ENCODE measurements around the gene SEC14L2. TPM values are rescaled to one million over a fixed set of nuclear protein-coding genes. Genes with fewer than 3 reads are reported as not detected.

Gene SEC14L2
- total RNA-seq, 1 donor from 2014 or later = 0.40 TPM

- POLR2A ChIA-PET = no interaction called here
Observed at GRCh38 chr22:30383061-30383460, 13.8 kb upstream of the SEC14L2 start.

GRCh38 chr22:30385942-30386341 is 10.9 kb upstream of the SEC14L2 start:
- intact Hi-C loops (cut with micrococcal nuclease) = no loop called here
- CTCF ChIA-PET = interaction anchor here (0.9 to 11.3 kb wide), 4 partner anchors 59 to 122 kb away, joined by 3 to 275 read pairs (median 16); partner anchors contain the start of genes CASTOR1 and TBC1D10A
- H3K9me3 Mint-ChIP-seq = no peaks in the 10 kb centered on the region
- DNase-seq = no peak
- H3K4me1 Mint-ChIP-seq = peaks cover 14% of the 10 kb centered on the region
- POLR2A ChIA-PET = interaction anchor here (1.0 kb wide), 1 partner anchor 98 kb away, joined by 4 read pairs; no protein-coding TSS in a partner anchor
- H3K36me3 Mint-ChIP-seq (ENCODE audit: low read depth) = no peaks in the 10 kb centered on the region
- no peak overlapping the region for H3K27ac Mint-ChIP-seq
- TF ChIP-seq, protein P1, sequence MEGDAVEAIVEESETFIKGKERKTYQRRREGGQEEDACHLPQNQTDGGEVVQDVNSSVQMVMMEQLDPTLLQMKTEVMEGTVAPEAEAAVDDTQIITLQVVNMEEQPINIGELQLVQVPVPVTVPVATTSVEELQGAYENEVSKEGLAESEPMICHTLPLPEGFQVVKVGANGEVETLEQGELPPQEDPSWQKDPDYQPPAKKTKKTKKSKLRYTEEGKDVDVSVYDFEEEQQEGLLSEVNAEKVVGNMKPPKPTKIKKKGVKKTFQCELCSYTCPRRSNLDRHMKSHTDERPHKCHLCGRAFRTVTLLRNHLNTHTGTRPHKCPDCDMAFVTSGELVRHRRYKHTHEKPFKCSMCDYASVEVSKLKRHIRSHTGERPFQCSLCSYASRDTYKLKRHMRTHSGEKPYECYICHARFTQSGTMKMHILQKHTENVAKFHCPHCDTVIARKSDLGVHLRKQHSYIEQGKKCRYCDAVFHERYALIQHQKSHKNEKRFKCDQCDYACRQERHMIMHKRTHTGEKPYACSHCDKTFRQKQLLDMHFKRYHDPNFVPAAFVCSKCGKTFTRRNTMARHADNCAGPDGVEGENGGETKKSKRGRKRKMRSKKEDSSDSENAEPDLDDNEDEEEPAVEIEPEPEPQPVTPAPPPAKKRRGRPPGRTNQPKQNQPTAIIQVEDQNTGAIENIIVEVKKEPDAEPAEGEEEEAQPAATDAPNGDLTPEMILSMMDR (IDR thresholded peaks at IDR 0.05) = no peak
- ATAC-seq (ENCODE audit: low read depth) = no peak
- peak overlapping the region; percentile 84 for H3K4me3 Mint-ChIP-seq
- peaks cover 3% of the 10 kb centered on the region for H3K27me3 Mint-ChIP-seq

More at GRCh38 chr22:30383061-30383460, 13.8 kb upstream of the SEC14L2 start:
- Mint-ChIP-seq H3K9me3 (no peaks in the 10 kb centered on the region), H3K27me3 (peaks cover 3% of the 10 kb centered on the region), H3K4me1 (peaks cover 14% of the 10 kb centered on the region), H3K27ac (no peak overlapping the region), H3K4me3 (no peak overlapping the region), H3K36me3 (ENCODE audit: low read depth) (no peaks in the 10 kb centered on the region)
- TF ChIP-seq, protein P1 (IDR thresholded peaks at IDR 0.05) = no peak
- DNase-seq = no peak
- intact Hi-C loops (cut with micrococcal nuclease) = no loop called here
- CTCF ChIA-PET = interaction anchor here (2.3 to 11.3 kb wide), 2 partner anchors 95 kb away, joined by 10 to 275 read pairs; partner anchors contain the start of gene CASTOR1
- no peak for ATAC-seq (ENCODE audit: low read depth)

GRCh38 chr22:30386608-30386959 is 10.2 kb upstream of the SEC14L2 start:
- H3K4me3 Mint-ChIP-seq = peak overlapping the region; percentile 84

GRCh38 chr22:30386960-30387827 is 9.6 kb upstream of the SEC14L2 start, which contains the start of gene RNF215:
Gene RNF215, minus strand, starts transcription at chr22:30387411. Its CDS starts 98 bp downstream, at chr22:30387313.
- ChIA-PET POLR2A (interaction anchor here (0.8 to 1.9 kb wide), 4 partner anchors 9 to 99 kb away, joined by 4 to 41 read pairs (median 5); partner anchors contain the start of genes CASTOR1, SEC14L2 and TBC1D10A), CTCF (interaction anchor here (0.6 to 11.3 kb wide), 20 partner anchors 12 to 279 kb away, joined by 3 to 275 read pairs (median 5); partner anchors contain the start of genes CASTOR1, CCDC157 and SF3A1)
- Mint-ChIP-seq H3K27ac (peak within 1 kb of the TSS; percentile 41), H3K4me1 (peaks cover 25% of the 10 kb centered on the region), H3K4me3 (peak within 1 kb of the TSS; percentile 84), H3K9me3 (no peaks in the 10 kb centered on the region), H3K36me3 (ENCODE audit: low read depth) (no peaks in the 10 kb centered on the region), H3K27me3 (peaks cover 3% of the 10 kb centered on the region)
- TF ChIP-seq, protein P1 (IDR thresholded peaks at IDR 0.05) = no peak
- DNase-seq (peak; percentile 94), ATAC-seq (ENCODE audit: low read depth) (peak; percentile 85)
- intact Hi-C loops (cut with micrococcal nuclease) = loop anchor here (1.0 kb wide), 6 partner anchors 30 to 279 kb away; partner anchors contain the start of gene CCDC157

More at GRCh38 chr22:30386608-30386959, 10.2 kb upstream of the SEC14L2 start:
- intact Hi-C loops (cut with micrococcal nuclease) = no loop called here
- ChIA-PET CTCF (interaction anchor here (0.9 to 11.3 kb wide), 6 partner anchors 37 to 125 kb away, joined by 3 to 275 read pairs (median 7); partner anchors contain the start of genes CASTOR1 and TBC1D10A), POLR2A (interaction anchor here (1.0 to 1.4 kb wide), 2 partner anchors 98 kb away, joined by 4 to 41 read pairs; partner anchors contain the start of gene CASTOR1)
- H3K36me3 Mint-ChIP-seq (ENCODE audit: low read depth) = no peaks in the 10 kb centered on the region
- no peak for DNase-seq
- peaks cover 3% of the 10 kb centered on the region for H3K27me3 Mint-ChIP-seq
- peaks cover 20% of the 10 kb centered on the region for H3K4me1 Mint-ChIP-seq
- H3K27ac Mint-ChIP-seq = peak overlapping the region; percentile 41
- TF ChIP-seq, protein P1 (IDR thresholded peaks at IDR 0.05) = no peak
- H3K9me3 Mint-ChIP-seq = no peaks in the 10 kb centered on the region
- ATAC-seq (ENCODE audit: low read depth) = no peak
